A549 (cell line): ENCODE data around the gene SHMT2.

Source experiments
- BHLHE40 ChIP-seq: IDR thresholded peaks from 2 replicates; pipeline ENCODE4 v1.6.1; 2012; ENCODE audit warnings: low read depth, low read length, inconsistent platforms
- CBX2 ChIP-seq: fragments of 200-600 bp; sonication (generic); IDR thresholded peaks from 2 replicates; pipeline ENCODE4 v1.6.1; 2016; ENCODE audit warnings: low read depth, mild to moderate bottlenecking, borderline replicate concordance
- CEBPB ChIP-seq, 2 experiments: fragments of >200 bp in 1 of 2; sonication (Bioruptor Twin) in 1 of 2; formaldehyde crosslinking in 1 of 2; IDR thresholded peaks; 2 replicates each; pipeline ENCODE4 v1.6.1; 2012 to 2016
- CHD2 ChIP-seq: fragments of 150-350 bp; IDR thresholded peaks from 2 replicates; pipeline ENCODE4 v1.6.1; 2014; ENCODE audit warnings: low read length; ENCODE audit not compliant: partially characterized antibody
- EHMT2 ChIP-seq: fragments of 200-600 bp; sonication (generic); IDR thresholded peaks from 2 replicates; pipeline ENCODE4 v1.6.1; 2016; ENCODE audit warnings: antibody characterized with exemption, low read depth, mild to moderate bottlenecking, moderate library complexity
- NR3C1 ChIP-seq: fragments of >200 bp; sonication (Bioruptor Twin); formaldehyde crosslinking; IDR thresholded peaks from 3 replicates; pipeline ENCODE4 v1.6.1; 2017
- POLR2A ChIP-seq: IDR thresholded peaks from 2 replicates; pipeline ENCODE4 v1.6.1; 2012; ENCODE audit warnings: mild to moderate bottlenecking, low read length
- RAD21 ChIP-seq, 2 experiments: fragments of >200 bp in 1 of 2; sonication (Bioruptor Twin) in 1 of 2; formaldehyde crosslinking in 1 of 2; IDR thresholded peaks in 1 of 2; conservative IDR thresholded peaks in 1 of 2; 2 replicates in 1 of 2; 3 replicates in 1 of 2; pipeline ENCODE4 v1.6.1; 2012 to 2018; ENCODE audit warnings: inconsistent platforms in 1 of 2
- RFX5 ChIP-seq: fragments of 450-650 bp; IDR thresholded peaks from 2 replicates; pipeline ENCODE4 v1.7.1; 2014; ENCODE audit warnings: antibody characterized with exemption, mild to moderate bottlenecking, moderate library complexity
- TF ChIP-seq, protein P1 (sequence below): fragments of >200 bp; sonication (Bioruptor Twin); formaldehyde crosslinking; IDR thresholded peaks from 3 replicates; pipeline ENCODE4 v1.5.1; 2016
- TF ChIP-seq, protein P2 (sequence below): IDR thresholded peaks from 2 replicates; pipeline ENCODE4 v1.6.1; 2012

DNA sequence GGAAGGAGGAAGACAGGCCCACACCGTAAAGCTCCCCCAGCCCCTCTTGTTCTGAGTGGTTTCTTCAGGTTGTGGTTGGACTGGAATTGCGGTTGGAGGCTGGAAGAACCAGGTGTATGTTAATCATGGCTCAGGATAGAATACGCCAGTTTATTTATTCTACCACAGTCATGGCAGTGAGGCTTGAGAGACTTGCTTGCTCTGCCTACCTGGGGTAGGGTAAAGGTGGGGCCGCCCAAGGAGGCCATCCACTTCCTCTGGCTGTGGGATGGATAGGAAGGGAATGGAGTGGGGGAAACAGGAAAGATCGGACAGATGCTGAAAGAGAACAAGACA is 8.1 kb downstream of the SHMT2 start:
- no peak for TF ChIP-seq RFX5
- no peak for TF ChIP-seq POLR2A
- TF ChIP-seq, protein P1, sequence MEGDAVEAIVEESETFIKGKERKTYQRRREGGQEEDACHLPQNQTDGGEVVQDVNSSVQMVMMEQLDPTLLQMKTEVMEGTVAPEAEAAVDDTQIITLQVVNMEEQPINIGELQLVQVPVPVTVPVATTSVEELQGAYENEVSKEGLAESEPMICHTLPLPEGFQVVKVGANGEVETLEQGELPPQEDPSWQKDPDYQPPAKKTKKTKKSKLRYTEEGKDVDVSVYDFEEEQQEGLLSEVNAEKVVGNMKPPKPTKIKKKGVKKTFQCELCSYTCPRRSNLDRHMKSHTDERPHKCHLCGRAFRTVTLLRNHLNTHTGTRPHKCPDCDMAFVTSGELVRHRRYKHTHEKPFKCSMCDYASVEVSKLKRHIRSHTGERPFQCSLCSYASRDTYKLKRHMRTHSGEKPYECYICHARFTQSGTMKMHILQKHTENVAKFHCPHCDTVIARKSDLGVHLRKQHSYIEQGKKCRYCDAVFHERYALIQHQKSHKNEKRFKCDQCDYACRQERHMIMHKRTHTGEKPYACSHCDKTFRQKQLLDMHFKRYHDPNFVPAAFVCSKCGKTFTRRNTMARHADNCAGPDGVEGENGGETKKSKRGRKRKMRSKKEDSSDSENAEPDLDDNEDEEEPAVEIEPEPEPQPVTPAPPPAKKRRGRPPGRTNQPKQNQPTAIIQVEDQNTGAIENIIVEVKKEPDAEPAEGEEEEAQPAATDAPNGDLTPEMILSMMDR, result no peak
- no peak for TF ChIP-seq BHLHE40
- TF ChIP-seq, protein P2, sequence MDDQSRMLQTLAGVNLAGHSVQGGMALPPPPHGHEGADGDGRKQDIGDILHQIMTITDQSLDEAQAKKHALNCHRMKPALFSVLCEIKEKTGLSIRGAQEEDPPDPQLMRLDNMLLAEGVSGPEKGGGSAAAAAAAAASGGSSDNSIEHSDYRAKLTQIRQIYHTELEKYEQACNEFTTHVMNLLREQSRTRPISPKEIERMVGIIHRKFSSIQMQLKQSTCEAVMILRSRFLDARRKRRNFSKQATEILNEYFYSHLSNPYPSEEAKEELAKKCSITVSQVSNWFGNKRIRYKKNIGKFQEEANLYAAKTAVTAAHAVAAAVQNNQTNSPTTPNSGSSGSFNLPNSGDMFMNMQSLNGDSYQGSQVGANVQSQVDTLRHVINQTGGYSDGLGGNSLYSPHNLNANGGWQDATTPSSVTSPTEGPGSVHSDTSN, result no peak
- TF ChIP-seq RAD21 (conservative IDR thresholded peaks at IDR 0.05 in 1 of 2, IDR thresholded peaks at IDR 0.05 in 1 of 2), result no peak
- TF ChIP-seq NR3C1, result no peak
- no peak for TF ChIP-seq EHMT2
- no peak for TF ChIP-seq CHD2
- TF ChIP-seq CEBPB (IDR thresholded peaks at IDR 0.05), result no peak
- no peak for TF ChIP-seq CBX2
